Heart left ventricle (tissue), 13 donors: ENCODE results near the gene KCNQ1.

ENCODE experiments used
- POLR2A ChIP-seq, 2 donors: fragments of 450-650 bp; IDR thresholded peaks; one replicate each; pipeline ENCODE4 v1.6.1; 2017; ENCODE audit warnings: antibody characterized with exemption in 2 of 2, mild to moderate bottlenecking in 2 of 2, moderate library complexity in 2 of 2
- TF ChIP-seq, protein P1 (sequence below), 12 donors: fragments of 200-600 bp; sonication (generic) in 4 of 12; IDR thresholded peaks; one replicate each; pipeline versions ENCODE4 v1.5.0 to v1.8.0; 2018 to 2022; ENCODE audit warnings: antibody characterized with exemption in 12 of 12, mild to moderate bottlenecking in 5 of 12
- donor health status: ischemic (EF 13 %, LVEDD 7.1; RV severe dilation, severe dysfunction).
- donor health status: DM: no; HTN: yes; CAD: no.
- donor health status: DM: no; HTN: no; CAD: no.
- donor health status: ischemic (EF 25% LVEDD 6.9; RV normal size, moderate dysfunction).
- donor health status: ischemic (EF 25% LVEDD 5.7; RV mildly dilated, moderate dysfunction).
- donor health status: ischemic (EF 35%, LVEDD 5.7; RV mildly dilated, moderate dysfunction).
- donor health status: nonischemic (EF 11% LVEDD 7.7; RV severe dilation, severe dysfunction).
- donor health status: DM: yes; HTN: yes; CAD: no.
- donor health status: PGD.
- donor health status: ischemic (EF 29% LVEDD 5.4; RV normal size, mild dysfunction).
- donor health status: nonischemic (EF 23%, LVEDD 6.1; RV moderate dilation, normal function).

DNA sequence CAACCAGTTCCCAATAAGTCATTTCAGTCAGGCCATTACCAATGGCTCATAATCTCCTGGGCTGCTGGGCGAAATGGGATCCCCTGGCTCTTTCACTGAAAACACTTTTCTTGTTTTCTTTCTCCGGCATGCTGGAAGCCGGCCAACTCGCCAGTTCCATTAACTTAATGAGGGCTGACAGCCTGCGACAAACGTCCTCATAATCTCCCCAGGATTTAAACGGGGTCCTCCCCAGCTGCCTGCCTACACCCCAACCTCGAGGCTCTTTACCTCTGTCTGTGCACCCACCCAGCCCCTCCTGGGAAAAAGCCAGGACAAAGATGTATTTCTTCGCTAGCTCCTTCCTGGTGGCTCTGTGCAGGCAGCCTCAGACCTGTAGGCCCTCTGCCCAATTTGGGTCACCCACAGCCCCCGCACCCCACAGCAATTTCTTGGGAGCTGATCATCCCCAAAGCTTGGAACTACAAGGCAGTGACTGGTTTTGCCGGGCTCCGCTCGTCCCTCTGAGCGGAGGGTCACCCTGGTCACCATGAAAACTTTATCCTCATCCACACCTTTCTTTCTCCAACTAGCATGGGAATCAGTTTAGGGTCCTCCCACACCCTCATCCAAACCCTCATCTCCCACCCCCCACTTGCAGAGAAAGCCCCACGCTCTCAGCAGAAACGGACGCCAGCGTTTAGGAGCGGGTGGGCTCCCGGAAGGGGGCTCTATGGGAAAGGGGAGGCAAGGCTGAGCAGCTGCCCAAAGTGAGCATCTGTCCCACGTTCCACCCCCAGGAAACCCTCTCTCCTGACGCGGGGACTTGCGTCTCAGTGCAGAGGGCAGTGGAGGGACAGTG is 306.1 kb downstream of the KCNQ1 start:
- TF ChIP-seq, protein P1, sequence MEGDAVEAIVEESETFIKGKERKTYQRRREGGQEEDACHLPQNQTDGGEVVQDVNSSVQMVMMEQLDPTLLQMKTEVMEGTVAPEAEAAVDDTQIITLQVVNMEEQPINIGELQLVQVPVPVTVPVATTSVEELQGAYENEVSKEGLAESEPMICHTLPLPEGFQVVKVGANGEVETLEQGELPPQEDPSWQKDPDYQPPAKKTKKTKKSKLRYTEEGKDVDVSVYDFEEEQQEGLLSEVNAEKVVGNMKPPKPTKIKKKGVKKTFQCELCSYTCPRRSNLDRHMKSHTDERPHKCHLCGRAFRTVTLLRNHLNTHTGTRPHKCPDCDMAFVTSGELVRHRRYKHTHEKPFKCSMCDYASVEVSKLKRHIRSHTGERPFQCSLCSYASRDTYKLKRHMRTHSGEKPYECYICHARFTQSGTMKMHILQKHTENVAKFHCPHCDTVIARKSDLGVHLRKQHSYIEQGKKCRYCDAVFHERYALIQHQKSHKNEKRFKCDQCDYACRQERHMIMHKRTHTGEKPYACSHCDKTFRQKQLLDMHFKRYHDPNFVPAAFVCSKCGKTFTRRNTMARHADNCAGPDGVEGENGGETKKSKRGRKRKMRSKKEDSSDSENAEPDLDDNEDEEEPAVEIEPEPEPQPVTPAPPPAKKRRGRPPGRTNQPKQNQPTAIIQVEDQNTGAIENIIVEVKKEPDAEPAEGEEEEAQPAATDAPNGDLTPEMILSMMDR (IDR thresholded peaks at IDR 0.05): no peak
- no peak for TF ChIP-seq POLR2A (IDR thresholded peaks at IDR 0.05)
